ENCODE data around the gene PTPRN2.

The PTPRN2 gene

DNA sequence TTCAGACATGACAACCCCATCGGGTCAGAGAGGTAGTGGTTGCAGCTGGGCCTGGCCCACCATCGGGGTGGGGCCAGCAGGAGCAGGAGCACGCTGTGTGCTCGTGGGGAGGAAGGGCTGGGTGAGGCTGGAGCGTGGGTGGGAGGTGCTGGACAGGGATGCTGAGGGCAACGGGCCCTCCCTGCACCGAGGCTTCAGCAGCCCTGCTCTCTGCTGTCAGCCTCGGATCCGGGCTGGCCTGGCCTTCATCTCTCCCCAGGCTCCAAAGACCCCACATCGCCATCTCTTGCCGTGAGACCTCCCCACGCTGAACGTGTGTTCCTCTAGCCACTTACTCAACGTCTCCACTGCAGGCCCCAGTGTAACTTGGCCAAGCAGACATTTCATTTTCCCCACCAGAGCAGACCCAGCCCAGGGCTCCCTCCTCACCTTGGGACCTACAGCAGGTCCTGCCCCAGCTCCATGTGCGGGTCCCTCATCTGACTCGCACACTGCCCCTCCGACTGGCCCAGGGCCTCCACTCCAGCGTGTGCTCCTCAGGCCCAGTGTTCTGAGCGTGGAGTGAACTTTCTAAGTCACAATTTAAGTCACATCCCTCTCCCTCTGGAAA is 788.4 kb downstream of the PTPRN2 start:
- in situ Hi-C loops (cut with HindIII; ENCODE audit: low sequenced_read_pairs), result no loop called here
- TF ChIP-seq CTCF (IDR thresholded peaks at IDR 0.05; ENCODE audit: low read depth, low read length, missing control alignments), result no peak

DNA sequence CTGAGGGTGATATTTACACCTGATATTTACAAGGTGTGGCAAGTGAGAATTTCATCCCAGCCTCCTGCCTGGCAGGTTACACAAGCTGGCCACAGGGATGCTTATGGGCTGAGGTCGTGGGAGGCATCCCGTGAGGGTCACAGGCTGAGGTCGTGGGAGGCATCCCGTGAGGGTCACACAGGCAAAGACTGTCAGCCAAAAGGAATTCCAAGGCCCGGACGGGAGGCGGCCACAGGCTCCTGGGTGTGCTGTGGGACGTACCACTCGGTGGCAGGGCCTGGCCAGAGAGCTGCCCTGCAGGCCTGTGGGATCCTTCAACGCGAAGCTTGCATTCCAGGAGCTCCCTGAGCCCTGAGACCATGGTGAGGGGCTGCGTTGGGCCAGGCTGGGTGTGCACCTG is 790.3 kb downstream of the PTPRN2 start:
- no peak for DNase-seq (ENCODE audit: low read depth)
- H3K4me3 ChIP-seq (ENCODE audit: low read depth, low read length), result no peak overlapping the region
- no peak for TF ChIP-seq CTCF (IDR thresholded peaks at IDR 0.05; ENCODE audit: low read depth, low read length, missing control alignments)
- in situ Hi-C loops (cut with HindIII; ENCODE audit: low sequenced_read_pairs), result no loop called here

More for the DNA sequence above, 788.4 kb downstream of the PTPRN2 start:
- H3K4me3 ChIP-seq (ENCODE audit: low read depth, low read length), result no peak overlapping the region
- no peak for DNase-seq (ENCODE audit: low read depth)

GRCh38 chr7:157796846-157797245 is 790.8 kb downstream of the PTPRN2 start:
- H3K4me3 ChIP-seq (ENCODE audit: low read depth, low read length), result no peak overlapping the region
- DNase-seq (ENCODE audit: low read depth), result no peak
- no peak for TF ChIP-seq CTCF (IDR thresholded peaks at IDR 0.05; ENCODE audit: low read depth, low read length, missing control alignments)
- in situ Hi-C loops (cut with HindIII; ENCODE audit: low sequenced_read_pairs), result no loop called here

DNA sequence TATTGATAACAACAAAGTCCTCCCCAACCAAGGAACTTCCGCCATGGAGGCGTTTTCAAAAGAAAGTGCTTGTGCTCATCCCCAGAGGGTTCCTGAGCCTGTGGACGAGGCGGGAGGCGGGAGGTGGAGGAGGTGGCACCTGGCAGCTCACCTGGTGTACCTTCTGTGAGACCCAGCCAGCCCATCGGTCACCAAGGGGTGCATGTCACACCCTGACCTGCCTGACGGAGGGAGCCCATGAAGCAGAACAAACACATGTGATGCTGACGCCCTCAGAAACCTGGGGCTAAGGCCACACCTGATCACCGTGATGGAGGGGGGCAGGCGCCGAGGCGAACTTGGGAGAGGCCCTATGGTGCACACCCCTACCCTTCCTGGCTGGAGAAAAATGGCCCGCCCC is 792.0 kb downstream of the PTPRN2 start:
- in situ Hi-C loops (cut with HindIII; ENCODE audit: low sequenced_read_pairs), result no loop called here
- H3K4me3 ChIP-seq (ENCODE audit: low read depth, low read length), result no peak overlapping the region
- no peak for TF ChIP-seq CTCF (IDR thresholded peaks at IDR 0.05; ENCODE audit: low read depth, low read length, missing control alignments)
- no peak for DNase-seq (ENCODE audit: low read depth)

DNA sequence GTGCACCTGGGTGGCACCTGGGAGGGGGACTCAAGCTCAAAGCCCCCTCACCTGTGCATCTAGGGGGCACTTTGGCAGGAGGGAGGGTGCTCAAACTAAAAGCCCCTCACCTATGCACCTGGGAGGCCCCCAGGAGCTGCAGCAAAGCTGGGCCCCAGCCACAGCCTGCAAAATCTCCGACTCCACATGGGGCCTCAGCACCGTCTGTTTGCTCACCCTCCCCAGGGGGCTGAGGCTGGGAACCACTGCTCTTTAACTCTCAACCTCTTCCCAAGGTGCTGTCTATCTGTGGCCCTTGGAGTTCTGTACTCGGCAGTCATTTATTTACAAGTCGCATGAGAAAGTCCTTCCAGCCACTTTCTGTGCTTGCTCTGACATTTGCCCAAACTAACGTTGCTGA is 792.4 kb downstream of the PTPRN2 start:
- H3K4me3 ChIP-seq (ENCODE audit: low read depth, low read length), result no peak overlapping the region
- in situ Hi-C loops (cut with HindIII; ENCODE audit: low sequenced_read_pairs), result no loop called here
- no peak for TF ChIP-seq CTCF (IDR thresholded peaks at IDR 0.05; ENCODE audit: low read depth, low read length, missing control alignments)
- no peak for DNase-seq (ENCODE audit: low read depth)

GRCh38 chr7:157794746-157795065 is 792.9 kb downstream of the PTPRN2 start:
- no peak for DNase-seq (ENCODE audit: low read depth)
- in situ Hi-C loops (cut with HindIII; ENCODE audit: low sequenced_read_pairs), result no loop called here
- no peak overlapping the region for H3K4me3 ChIP-seq (ENCODE audit: low read depth, low read length)
- TF ChIP-seq CTCF (IDR thresholded peaks at IDR 0.05; ENCODE audit: low read depth, low read length, missing control alignments), result no peak

All from astrocyte of the cerebellum (primary cell).